SK-N-SH treated with all-trans-retinoic acid at 6 μM for 48 hours (cell line): Measurements from ENCODE around the gene ABCC4.

Source experiments
- ARNTL ChIP-seq: fragments of 450-650 bp; formaldehyde crosslinking; IDR thresholded peaks from 2 replicates; pipeline ENCODE4 v1.5.0; 2020; ENCODE audit warnings: low read depth, mild to moderate bottlenecking, moderate library complexity, borderline replicate concordance
- CREB5 ChIP-seq: fragments of 250-450 bp; sonication (Bioruptor Pico); IDR thresholded peaks from 2 replicates; pipeline ENCODE4 v1.5.1; 2020; ENCODE audit warnings: low read depth, mild to moderate bottlenecking, moderate library complexity
- ESRRG ChIP-seq: fragments of 250-450 bp; sonication (Bioruptor Pico); IDR thresholded peaks from 2 replicates; pipeline ENCODE4 v1.6.1; 2021; ENCODE audit warnings: mild to moderate bottlenecking
- ISL1 ChIP-seq: fragments of 250-450 bp; sonication (Bioruptor Pico); IDR thresholded peaks from 2 replicates; pipeline ENCODE4 v2.1.2; 2022; ENCODE audit warnings: mild to moderate bottlenecking, moderate library complexity
- PATZ1 ChIP-seq: fragments of 250-450 bp; sonication (Bioruptor Pico); IDR thresholded peaks from 2 replicates; pipeline ENCODE4 v1.8.0; 2020; ENCODE audit warnings: mild to moderate bottlenecking, moderate library complexity, borderline replicate concordance
- POU6F1 ChIP-seq: fragments of 250-450 bp; sonication (Bioruptor Pico); IDR thresholded peaks from 2 replicates; pipeline ENCODE4 v1.8.0; 2021; ENCODE audit warnings: low read depth, mild to moderate bottlenecking, moderate library complexity, borderline replicate concordance
- TCF4 ChIP-seq: fragments of 250-450 bp; sonication (Bioruptor Pico); IDR thresholded peaks from 2 replicates; pipeline ENCODE4 v1.8.0; 2021; ENCODE audit warnings: mild to moderate bottlenecking, moderate library complexity, borderline replicate concordance
- ZNF70 ChIP-seq: fragments of 450-650 bp; formaldehyde crosslinking; IDR thresholded peaks from 2 replicates; pipeline ENCODE4 v1.5.0; 2020; ENCODE audit warnings: mild to moderate bottlenecking, moderate library complexity
- ZNF8 ChIP-seq: fragments of 450-650 bp; formaldehyde crosslinking; IDR thresholded peaks from 2 replicates; pipeline ENCODE4 v1.5.0; 2020; ENCODE audit warnings: mild to moderate bottlenecking, moderate library complexity

- TF ChIP-seq CREB5 (CRISPR knock-in tag): no peak
- TF ChIP-seq TCF4 (CRISPR knock-in tag): no peak
- no peak for TF ChIP-seq ZNF8 (CRISPR knock-in tag)
- TF ChIP-seq ARNTL (CRISPR knock-in tag): no peak
- no peak for TF ChIP-seq POU6F1 (CRISPR knock-in tag)
- no peak for TF ChIP-seq ISL1
- TF ChIP-seq ZNF70 (CRISPR knock-in tag): no peak
- no peak for TF ChIP-seq PATZ1 (CRISPR knock-in tag)
- TF ChIP-seq ESRRG (CRISPR knock-in tag): no peak
These were observed 304.8 kb downstream of the ABCC4 start for GRCh38 chr13:94996445-94996844.
